RPMI7951 (cell line): ENCODE data around the gene FLVCR2. TPM values are rescaled to one million over a fixed set of nuclear protein-coding genes. Genes with fewer than 3 reads are reported as not detected.

Experiments
- DNase-seq: peaks from one replicate; pipeline ENCODE4 v3.0.0-alpha.2; 2012; ENCODE audit warnings: low read depth
- total RNA-seq: library from RNA; depleted of rRNA; stranded (reverse); fragments of >200 nt; shearing (Covaris generic); gene quantifications from 2 replicates; pipeline ENCODE4 v1.2.3, GENCODE V29; 2014

FLVCR2 gene
- total RNA-seq, 1 experiment from 2014 or later: 1.3 TPM

- peak; percentile 59 for DNase-seq
Observed at GRCh38 chr14:75628816-75629215, 50.4 kb downstream of the FLVCR2 start.

GRCh38 chr14:75630695-75631452 is 52.5 kb downstream of the FLVCR2 start:
- DNase-seq: no peak

GRCh38 chr14:75631453-75631831 is 53.0 kb downstream of the FLVCR2 start:
- DNase-seq: no peak

- DNase-seq: peak; percentile 18
Observed at GRCh38 chr14:75634848-75635247, 56.4 kb downstream of the FLVCR2 start.

DNA sequence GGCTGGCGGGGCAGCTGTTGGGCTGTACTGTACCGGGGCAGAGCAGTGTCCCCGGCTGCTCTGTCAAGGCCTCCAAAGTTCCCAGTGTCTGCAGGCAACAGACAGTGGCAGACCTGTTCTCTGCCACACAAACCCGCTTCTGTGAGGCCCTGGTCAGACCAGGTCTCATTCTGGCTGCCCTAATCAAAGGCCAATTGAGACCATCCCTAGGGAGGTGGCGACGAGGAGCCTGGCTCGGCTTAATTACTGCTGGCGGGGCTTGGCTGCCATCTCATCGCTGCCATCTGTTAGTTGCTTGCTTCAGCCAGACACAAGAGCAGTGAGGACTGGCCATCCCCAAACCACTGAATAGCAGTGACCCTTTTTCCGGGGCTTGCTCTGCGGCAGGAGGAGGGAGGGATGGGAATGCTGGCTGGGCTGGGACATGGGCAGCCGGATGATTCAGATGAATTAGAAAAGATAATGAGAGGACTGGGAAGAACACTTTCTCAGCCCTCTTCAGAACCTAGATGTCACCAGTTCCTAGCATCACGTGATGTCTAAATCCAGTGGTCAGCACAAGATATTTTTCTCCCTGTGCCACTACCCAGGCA is 57.8 kb downstream of the FLVCR2 start:
- peak; percentile 85 for DNase-seq

- DNase-seq: no peak
Observed at GRCh38 chr14:75640876-75641275, 62.5 kb downstream of the FLVCR2 start.

GRCh38 chr14:75643985-75644384 is 65.6 kb downstream of the FLVCR2 start:
- no peak for DNase-seq

DNA sequence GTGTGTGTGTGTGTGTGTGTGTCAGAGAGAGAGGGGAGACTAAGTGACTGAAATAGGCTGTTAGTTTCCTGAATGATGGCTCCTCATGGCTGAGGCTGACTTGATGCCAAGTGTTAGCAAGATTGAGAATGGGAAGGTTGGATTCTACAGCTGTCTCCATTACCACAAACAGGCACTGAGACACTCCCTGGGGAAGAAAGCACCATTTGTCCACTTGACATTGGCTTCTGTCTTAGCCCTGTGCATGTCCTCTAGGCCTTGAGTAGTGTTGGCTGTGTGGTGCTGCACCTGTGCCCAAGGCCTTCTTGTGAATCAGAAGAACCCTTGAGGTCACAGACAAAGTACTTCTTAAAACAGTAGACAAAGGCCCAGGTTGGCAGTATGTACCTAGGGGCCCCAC is 66.6 kb downstream of the FLVCR2 start:
- no peak for DNase-seq

DNA sequence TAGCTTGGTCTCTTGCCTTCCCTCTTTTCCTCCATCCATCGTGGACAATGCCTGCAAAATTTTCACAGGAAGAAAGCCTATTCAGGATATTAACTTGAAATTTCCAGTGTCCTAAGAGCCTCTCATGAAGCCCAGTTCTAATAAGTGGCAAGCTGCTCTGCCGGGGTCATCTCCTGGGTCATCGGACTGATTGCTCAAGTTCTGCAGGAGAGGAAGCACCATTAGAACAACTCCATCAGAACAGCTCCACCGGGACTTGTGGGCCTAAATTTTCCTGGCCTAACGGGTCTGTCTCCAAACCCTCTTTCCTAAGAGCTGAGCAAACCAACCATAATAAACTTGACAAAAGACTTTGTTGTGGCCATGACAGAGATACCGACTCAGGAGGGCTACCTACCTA is 68.3 kb downstream of the FLVCR2 start:
- no peak for DNase-seq

DNA sequence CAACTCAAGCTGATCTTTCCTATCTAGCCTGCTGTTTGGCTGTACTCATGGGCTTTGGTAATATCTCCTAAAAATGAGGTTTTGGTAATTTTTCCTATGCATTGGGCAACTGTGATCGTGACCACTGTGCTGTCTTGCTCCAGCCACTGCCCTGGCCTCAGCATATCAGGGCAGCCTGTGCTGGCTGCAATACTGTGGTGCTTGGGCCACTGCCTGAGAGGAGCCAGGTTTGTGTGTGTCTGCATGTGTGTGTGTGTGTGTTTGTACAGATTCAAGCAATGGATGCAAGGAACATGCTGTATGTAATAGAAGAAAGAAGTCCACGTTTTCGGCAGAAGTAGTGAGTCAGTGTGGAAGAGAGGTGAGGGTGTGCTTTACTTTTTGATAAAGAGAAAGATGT is 69.2 kb downstream of the FLVCR2 start:
- DNase-seq: no peak

DNA sequence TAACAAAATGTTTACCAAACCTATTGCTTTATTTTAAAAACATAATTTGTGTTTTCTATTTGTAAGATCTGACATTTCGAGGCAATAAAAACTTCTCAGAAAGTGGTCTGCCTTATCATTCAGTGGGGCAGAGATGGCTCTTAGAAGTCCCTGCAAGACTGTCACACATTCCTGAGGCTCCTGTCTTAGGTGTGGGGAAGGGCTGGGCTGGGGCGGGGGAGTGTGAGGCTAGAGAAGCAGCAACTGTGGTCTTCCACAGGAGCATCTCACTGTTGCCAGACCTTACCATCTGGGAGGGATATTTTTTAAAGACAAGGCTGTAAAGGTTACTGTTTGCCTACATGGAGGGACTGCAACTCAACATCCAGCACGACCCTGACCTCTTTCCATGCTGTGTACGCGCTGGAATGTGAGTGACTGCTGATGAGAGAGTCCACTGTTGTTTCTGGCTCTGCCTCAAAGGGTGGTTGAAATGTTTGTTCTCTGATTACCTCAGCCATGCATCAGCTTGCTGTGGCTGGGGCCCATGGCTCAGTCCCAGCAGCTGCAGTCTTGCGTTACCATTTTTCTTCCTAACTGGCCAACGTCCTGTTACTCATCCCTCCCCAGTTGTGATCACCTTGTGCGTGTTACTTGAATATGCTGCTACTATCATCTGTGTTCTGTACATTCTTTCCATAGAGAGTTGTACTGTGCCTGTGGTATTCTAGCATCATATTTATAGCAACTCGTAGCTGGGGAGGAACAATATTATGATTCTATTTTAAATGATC is 69.8 kb downstream of the FLVCR2 start:
- peak; percentile 95 for DNase-seq

DNA sequence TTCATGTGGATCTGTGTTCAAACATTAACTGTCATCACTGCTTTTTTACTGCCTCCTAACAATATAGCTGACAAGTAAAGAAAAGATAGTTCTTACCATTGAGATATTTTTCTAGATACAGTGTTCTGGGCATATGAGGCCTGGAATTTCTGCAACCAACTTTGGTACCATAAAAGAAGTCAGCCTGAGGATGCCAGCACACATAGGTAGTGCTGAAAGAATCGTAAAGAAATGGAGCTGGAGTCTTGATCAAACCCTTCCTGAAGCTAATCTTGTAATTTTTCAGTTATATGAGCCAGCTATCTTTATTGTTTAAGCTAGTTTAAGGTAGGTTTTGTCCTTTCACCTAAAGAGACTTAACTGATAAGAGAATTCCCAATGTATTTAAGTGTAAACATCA is 70.9 kb downstream of the FLVCR2 start:
- no peak for DNase-seq

DNA sequence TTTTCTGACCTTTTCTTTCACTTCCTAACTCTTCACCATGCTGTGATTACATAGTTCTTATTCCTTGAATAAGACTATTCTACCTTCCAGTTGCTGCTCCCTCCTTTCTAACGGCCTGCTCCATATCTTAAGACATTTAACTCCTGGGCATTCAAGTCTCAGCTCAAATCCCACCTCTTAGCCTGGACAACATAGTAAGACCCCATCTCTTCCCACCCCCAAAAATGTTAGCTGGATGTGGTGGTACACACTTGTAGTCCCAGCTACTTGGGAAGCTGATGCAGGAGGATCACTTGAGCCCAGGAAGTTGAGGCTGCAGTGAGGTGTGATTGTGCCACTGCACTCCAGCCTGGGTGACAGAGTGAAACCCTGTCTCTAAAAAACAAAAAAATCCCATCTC is 71.4 kb downstream of the FLVCR2 start:
- DNase-seq: no peak

DNA sequence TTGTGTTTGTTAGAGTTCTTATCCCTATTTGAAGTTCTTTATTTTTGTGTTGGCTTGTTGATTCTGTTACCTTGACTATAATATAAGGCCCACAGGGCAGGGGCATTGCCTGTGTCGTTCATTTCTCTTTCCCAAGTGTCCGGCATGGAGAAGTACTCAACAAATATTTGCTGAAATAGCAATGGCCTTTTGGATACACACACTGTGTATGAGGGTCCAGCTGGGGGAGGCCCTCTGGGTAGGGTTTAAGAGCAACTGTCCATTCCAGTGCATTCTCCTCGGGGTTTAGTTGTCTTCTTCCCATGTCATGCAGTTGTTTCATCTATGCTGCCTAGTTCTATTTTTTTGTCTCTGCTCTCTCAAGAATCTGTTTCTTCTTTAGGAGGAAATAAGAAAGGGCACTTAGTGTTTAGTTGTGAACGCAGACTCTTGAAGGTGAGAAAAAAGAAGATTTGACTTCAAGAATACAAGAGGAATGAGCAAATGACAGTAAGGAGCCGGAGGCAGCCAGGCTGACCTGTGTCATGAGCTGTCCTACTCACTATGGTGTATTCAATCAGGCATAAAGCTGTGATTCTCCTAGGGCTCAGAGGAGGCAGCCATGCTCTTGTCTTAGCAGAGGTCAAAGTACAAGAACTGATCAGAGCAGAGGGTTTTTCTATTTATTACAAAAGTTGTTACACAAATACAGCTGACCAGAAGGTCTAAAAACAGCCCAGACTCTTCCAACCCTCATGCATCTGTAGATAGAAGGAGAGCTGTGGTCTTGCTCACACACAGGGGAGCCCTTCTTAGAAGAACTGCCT is 72.0 kb downstream of the FLVCR2 start:
- DNase-seq: no peak

DNA sequence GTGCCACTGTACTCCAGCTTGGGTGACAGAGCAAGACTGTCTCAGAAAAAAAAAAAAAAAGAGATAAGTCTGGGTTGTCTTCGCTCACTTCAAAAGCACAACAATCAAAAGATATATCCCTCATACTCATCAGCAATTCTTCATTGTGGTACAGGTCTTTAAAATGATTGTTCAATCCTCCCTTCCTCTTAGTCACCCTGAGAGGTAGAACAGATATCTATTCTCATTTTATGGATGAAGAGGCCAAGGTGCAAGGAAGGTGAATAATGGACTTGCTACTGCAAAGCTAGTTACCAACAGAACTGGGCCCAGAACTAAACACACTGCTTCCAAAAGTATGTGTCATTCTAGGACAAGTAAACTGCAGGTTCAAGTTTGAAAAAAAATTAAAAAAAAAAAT is 75.1 kb downstream of the FLVCR2 start:
- DNase-seq: no peak

- DNase-seq: peak; percentile 47
Observed at GRCh38 chr14:75654127-75654732, 75.8 kb downstream of the FLVCR2 start.

DNA sequence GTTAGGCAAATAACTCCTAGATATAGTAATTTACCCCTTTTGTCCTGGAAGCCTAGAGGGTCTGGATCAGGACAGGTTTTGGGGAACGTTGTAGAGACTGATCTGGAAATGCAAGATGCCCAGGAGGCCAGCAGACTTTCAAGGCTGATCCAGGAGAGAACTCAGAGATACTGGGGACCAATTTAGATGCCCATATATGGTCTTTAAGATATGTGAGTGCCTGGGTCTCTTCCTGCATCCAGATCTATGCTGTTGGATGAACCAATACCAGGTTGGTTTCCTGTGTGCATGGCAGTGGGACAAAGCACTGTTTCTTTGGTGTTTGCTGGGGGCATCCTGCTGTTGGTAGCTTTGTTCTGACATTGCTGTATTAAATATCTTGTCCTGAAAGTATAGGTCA is 76.8 kb downstream of the FLVCR2 start:
- no peak for DNase-seq

GRCh38 chr14:75657331-75657730 is 78.9 kb downstream of the FLVCR2 start:
- no peak for DNase-seq

GRCh38 chr14:75658957-75659356 is 80.5 kb downstream of the FLVCR2 start:
- no peak for DNase-seq

GRCh38 chr14:75660238-75660629 is 81.8 kb downstream of the FLVCR2 start:
- no peak for DNase-seq

DNA sequence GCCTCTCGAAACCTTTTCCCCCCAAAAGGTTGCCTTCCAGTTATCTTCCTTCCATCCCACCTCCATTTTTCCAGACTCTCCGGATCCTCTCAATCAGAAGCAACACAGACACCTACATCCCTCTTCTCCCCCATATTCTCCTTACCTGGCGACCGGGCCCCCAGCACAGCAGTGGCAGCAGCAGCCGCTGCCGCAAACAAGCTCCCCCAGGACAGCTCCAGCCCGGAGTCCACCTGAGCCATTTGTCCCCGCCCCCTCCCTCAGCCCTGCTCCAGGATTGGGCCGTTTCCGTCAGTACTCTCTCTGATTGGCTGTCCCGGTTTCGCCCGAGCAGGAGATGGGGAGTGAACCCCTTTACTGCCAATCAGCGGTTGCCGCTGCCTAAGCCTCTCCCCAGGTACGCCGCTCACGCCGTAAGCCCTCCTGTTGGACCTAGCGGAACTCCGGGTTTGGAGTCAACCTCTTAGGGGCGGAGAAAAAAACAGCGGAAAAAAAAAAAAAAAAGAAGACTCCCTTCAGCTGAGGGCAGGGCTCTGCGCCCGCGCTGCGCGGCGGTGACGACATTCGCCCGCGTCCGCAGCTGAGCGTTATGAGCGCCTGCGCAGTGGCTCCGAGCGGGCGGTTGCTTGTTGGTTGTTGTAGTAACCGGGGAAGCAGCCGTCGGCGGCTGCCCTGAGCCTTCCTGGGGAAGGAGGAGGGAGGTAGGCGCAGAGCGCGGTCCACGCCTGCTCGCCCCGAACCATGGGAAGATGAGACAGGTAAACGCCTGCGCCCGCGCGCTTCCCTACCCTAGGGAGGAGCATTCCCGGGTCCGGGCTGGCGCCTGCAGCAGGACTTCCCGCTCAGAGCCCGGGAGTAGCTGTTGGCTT is 82.4 kb downstream of the FLVCR2 start, which contains the start of the genes ERG28 and TTLL5:
ERG28 (minus strand) TSS at position 247 of the 869 bp plus-strand sequence. CDS start 3,374 bp downstream, outside the sequence.
TTLL5 (plus strand) TSS at position 617 of the 869 bp plus-strand sequence. CDS start 1,904 bp downstream, outside the sequence.
- peak; percentile 96 for DNase-seq
